ENCODE data around the gene PCLO. TPM values are rescaled to one million over a fixed set of nuclear protein-coding genes. Genes with fewer than 3 reads are reported as not detected.

The PCLO gene
- total and polyA plus RNA-seq, 7 experiments from 2014 or later, result under 0.01 to 0.10 TPM; not detected in 5

DNA sequence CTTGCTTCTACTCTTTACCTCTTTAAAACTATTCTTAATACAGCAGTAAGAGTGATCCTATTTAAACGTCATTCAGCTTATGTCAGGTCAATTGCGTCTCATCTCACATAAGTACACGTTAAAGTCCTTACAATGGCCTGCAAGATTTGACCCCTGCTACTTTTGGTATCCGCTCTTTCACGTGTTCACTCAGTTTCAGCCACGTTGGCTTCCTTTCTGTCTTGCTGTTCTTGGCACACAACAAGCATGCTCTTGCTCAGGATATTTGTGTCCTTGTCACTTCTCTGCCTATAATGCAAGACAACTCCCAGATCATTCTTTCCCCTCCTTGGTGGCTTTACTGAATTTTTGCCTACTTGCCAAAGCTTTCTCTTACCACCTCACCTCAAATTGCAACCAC is 296.8 kb downstream of the PCLO start:
- peaks cover 0 to 26% (median 0%) of the 10 kb centered on the region in 11 donors for H3K9me3 Mint-ChIP-seq
- no peaks in the 10 kb centered on the region for H3K27me3 Mint-ChIP-seq
- intact Hi-C loops (cut with micrococcal nuclease), result no loop called here
- H3K36me3 ChIP-seq (ENCODE audit: control insufficient read depth in 2 of 3, insufficient read depth in 3 of 3, low read length in 3 of 3), result no peaks in the 10 kb centered on the region
- no peak overlapping the region for H3K4me3 Mint-ChIP-seq
- H3K9me3 ChIP-seq (ENCODE audit: control insufficient read depth in 2 of 3, low read length in 3 of 3), result no peaks in the 10 kb centered on the region
- H3K27ac ChIP-seq (ENCODE audit: low read depth, low read length), result no peak overlapping the region
- POLR2A ChIA-PET, result no interaction called here
- H3K27me3 ChIP-seq (ENCODE audit: control insufficient read depth in 2 of 2, insufficient read depth in 2 of 2, low read length in 2 of 2), result no peaks in the 10 kb centered on the region
- H3K4me1 ChIP-seq (ENCODE audit: control insufficient read depth in 2 of 2, insufficient read depth in 2 of 2, low read length in 2 of 2), result no peaks in the 10 kb centered on the region
- H3K27ac Mint-ChIP-seq, result no peak overlapping the region
- DNase-seq (no peak), ATAC-seq (no peak)
- CTCF ChIA-PET, result no interaction called here
- no peaks in the 10 kb centered on the region for H3K4me1 Mint-ChIP-seq
- no peaks in the 10 kb centered on the region for H3K36me3 Mint-ChIP-seq
- H3K4me3 ChIP-seq (ENCODE audit: low read length), result no peak overlapping the region

GRCh38 chr7:82859106-82859850 is 303.4 kb downstream of the PCLO start:
- no peak for ATAC-seq
- Histone ChIP-seq H3K9me3 (ENCODE audit: control insufficient read depth in 2 of 3, low read length in 3 of 3) (no peaks in the 10 kb centered on the region), H3K27ac (ENCODE audit: low read depth, low read length) (no peak overlapping the region), H3K27me3 (ENCODE audit: control insufficient read depth in 2 of 2, insufficient read depth in 2 of 2, low read length in 2 of 2) (no peaks in the 10 kb centered on the region), H3K4me3 (ENCODE audit: low read length) (no peak overlapping the region), H3K4me1 (ENCODE audit: control insufficient read depth in 2 of 2, insufficient read depth in 2 of 2, low read length in 2 of 2) (no peaks in the 10 kb centered on the region), H3K36me3 (ENCODE audit: control insufficient read depth in 2 of 3, insufficient read depth in 3 of 3, low read length in 3 of 3) (no peaks in the 10 kb centered on the region)
- intact Hi-C loops (cut with micrococcal nuclease), result no loop called here
- ChIA-PET POLR2A (no interaction called here), CTCF (no interaction called here)
- no peaks in the 10 kb centered on the region for H3K36me3 Mint-ChIP-seq
- H3K4me1 Mint-ChIP-seq, result no peaks in the 10 kb centered on the region
- no peaks in the 10 kb centered on the region for H3K27me3 Mint-ChIP-seq
- H3K27ac Mint-ChIP-seq, result no peak overlapping the region
- no peak overlapping the region for H3K4me3 Mint-ChIP-seq
- no peak for DNase-seq
- peaks cover 0 to 36% (median 3%) of the 10 kb centered on the region in 11 donors for H3K9me3 Mint-ChIP-seq

DNA sequence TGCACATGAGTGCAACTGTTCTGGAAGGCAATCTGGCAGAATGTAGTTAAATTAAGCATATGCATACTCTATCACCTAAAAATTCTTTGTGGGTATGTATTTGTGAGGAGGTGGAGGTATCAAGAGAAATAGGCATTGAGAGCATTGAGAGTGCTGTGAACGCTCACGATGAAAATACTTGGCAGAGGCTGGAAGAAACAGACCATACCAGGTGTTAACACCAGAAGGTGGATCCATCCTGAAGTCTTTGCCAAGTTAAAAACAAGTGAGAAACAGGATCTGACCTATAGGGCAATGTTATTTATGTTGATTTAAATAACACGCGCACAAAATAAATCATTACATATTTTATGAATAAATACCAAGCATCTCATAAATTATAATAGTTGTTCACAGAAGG is 311.6 kb downstream of the PCLO start:
- H3K4me1 ChIP-seq (ENCODE audit: control insufficient read depth in 2 of 2, insufficient read depth in 2 of 2, low read length in 2 of 2), result no peaks in the 10 kb centered on the region
- intact Hi-C loops (cut with micrococcal nuclease), result no loop called here
- H3K4me1 Mint-ChIP-seq, result no peaks in the 10 kb centered on the region
- H3K27me3 Mint-ChIP-seq, result no peaks in the 10 kb centered on the region
- POLR2A ChIA-PET, result no interaction called here
- no peaks in the 10 kb centered on the region for H3K36me3 Mint-ChIP-seq
- no peak overlapping the region for H3K27ac Mint-ChIP-seq
- CTCF ChIA-PET, result no interaction called here
- H3K4me3 ChIP-seq (ENCODE audit: low read length), result no peak overlapping the region
- no peaks in the 10 kb centered on the region for H3K9me3 ChIP-seq (ENCODE audit: control insufficient read depth in 2 of 3, low read length in 3 of 3)
- no peaks in the 10 kb centered on the region for H3K27me3 ChIP-seq (ENCODE audit: control insufficient read depth in 2 of 2, insufficient read depth in 2 of 2, low read length in 2 of 2)
- ATAC-seq (no peak), DNase-seq (no peak)
- H3K27ac ChIP-seq (ENCODE audit: low read depth, low read length), result no peak overlapping the region
- H3K4me3 Mint-ChIP-seq, result no peak overlapping the region
- peaks cover 0 to 7% (median 0%) of the 10 kb centered on the region in 11 donors for H3K9me3 Mint-ChIP-seq
- no peaks in the 10 kb centered on the region for H3K36me3 ChIP-seq (ENCODE audit: control insufficient read depth in 2 of 3, insufficient read depth in 3 of 3, low read length in 3 of 3)

GRCh38 chr7:82841828-82842227 is 320.9 kb downstream of the PCLO start:
- Histone ChIP-seq H3K27ac (ENCODE audit: low read depth, low read length) (no peak overlapping the region), H3K9me3 (ENCODE audit: control insufficient read depth in 2 of 3, low read length in 3 of 3) (no peaks in the 10 kb centered on the region), H3K36me3 (ENCODE audit: control insufficient read depth in 2 of 3, insufficient read depth in 3 of 3, low read length in 3 of 3) (no peaks in the 10 kb centered on the region), H3K4me3 (ENCODE audit: low read length) (no peak overlapping the region), H3K27me3 (ENCODE audit: control insufficient read depth in 2 of 2, insufficient read depth in 2 of 2, low read length in 2 of 2) (no peaks in the 10 kb centered on the region), H3K4me1 (ENCODE audit: control insufficient read depth in 2 of 2, insufficient read depth in 2 of 2, low read length in 2 of 2) (no peaks in the 10 kb centered on the region)
- ChIA-PET POLR2A (no interaction called here), CTCF (no interaction called here)
- no peak for DNase-seq
- H3K27me3 Mint-ChIP-seq, result no peaks in the 10 kb centered on the region
- H3K4me3 Mint-ChIP-seq, result no peak overlapping the region
- H3K27ac Mint-ChIP-seq, result no peak overlapping the region
- no peak for ATAC-seq
- intact Hi-C loops (cut with micrococcal nuclease), result no loop called here
- no peaks in the 10 kb centered on the region for H3K36me3 Mint-ChIP-seq
- H3K4me1 Mint-ChIP-seq, result no peaks in the 10 kb centered on the region
- peaks cover 0 to 7% (median 0%) of the 10 kb centered on the region in 11 donors for H3K9me3 Mint-ChIP-seq

- POLR2A ChIA-PET, result no interaction called here
- intact Hi-C loops (cut with micrococcal nuclease), result no loop called here
- Histone ChIP-seq H3K27ac (ENCODE audit: low read depth, low read length) (no peak overlapping the region), H3K9me3 (ENCODE audit: control insufficient read depth in 2 of 3, low read length in 3 of 3) (no peaks in the 10 kb centered on the region), H3K36me3 (ENCODE audit: control insufficient read depth in 2 of 3, insufficient read depth in 3 of 3, low read length in 3 of 3) (no peaks in the 10 kb centered on the region), H3K4me1 (ENCODE audit: control insufficient read depth in 2 of 2, insufficient read depth in 2 of 2, low read length in 2 of 2) (no peaks in the 10 kb centered on the region), H3K27me3 (ENCODE audit: control insufficient read depth in 2 of 2, insufficient read depth in 2 of 2, low read length in 2 of 2) (no peaks in the 10 kb centered on the region), H3K4me3 (ENCODE audit: low read length) (no peak overlapping the region)
- Mint-ChIP-seq H3K9me3 (peaks cover 0 to 7% (median 0%) of the 10 kb centered on the region in 11 donors), H3K36me3 (no peaks in the 10 kb centered on the region), H3K27me3 (no peaks in the 10 kb centered on the region), H3K27ac (no peak overlapping the region), H3K4me1 (no peaks in the 10 kb centered on the region), H3K4me3 (no peak overlapping the region)
- ATAC-seq, result no peak
- no peak for DNase-seq
- CTCF ChIA-PET, result no interaction called here
Measured at GRCh38 chr7:82840061-82840460, 322.6 kb downstream of the PCLO start.

GRCh38 chr7:82839555-82839954 is 323.1 kb downstream of the PCLO start:
- Mint-ChIP-seq H3K9me3 (peaks cover 0 to 7% (median 1%) of the 10 kb centered on the region in 11 donors), H3K27ac (no peak overlapping the region), H3K4me1 (no peaks in the 10 kb centered on the region), H3K4me3 (no peak overlapping the region), H3K36me3 (no peaks in the 10 kb centered on the region), H3K27me3 (no peaks in the 10 kb centered on the region)
- no peak for ATAC-seq
- H3K27ac ChIP-seq (ENCODE audit: low read depth, low read length), result no peak overlapping the region
- no peaks in the 10 kb centered on the region for H3K36me3 ChIP-seq (ENCODE audit: control insufficient read depth in 2 of 3, insufficient read depth in 3 of 3, low read length in 3 of 3)
- DNase-seq, result no peak
- H3K27me3 ChIP-seq (ENCODE audit: control insufficient read depth in 2 of 2, insufficient read depth in 2 of 2, low read length in 2 of 2), result no peaks in the 10 kb centered on the region
- no peaks in the 10 kb centered on the region for H3K9me3 ChIP-seq (ENCODE audit: control insufficient read depth in 2 of 3, low read length in 3 of 3)
- CTCF ChIA-PET, result no interaction called here
- intact Hi-C loops (cut with micrococcal nuclease), result no loop called here
- H3K4me3 ChIP-seq (ENCODE audit: low read length), result no peak overlapping the region
- no peaks in the 10 kb centered on the region for H3K4me1 ChIP-seq (ENCODE audit: control insufficient read depth in 2 of 2, insufficient read depth in 2 of 2, low read length in 2 of 2)
- POLR2A ChIA-PET, result no interaction called here

DNA sequence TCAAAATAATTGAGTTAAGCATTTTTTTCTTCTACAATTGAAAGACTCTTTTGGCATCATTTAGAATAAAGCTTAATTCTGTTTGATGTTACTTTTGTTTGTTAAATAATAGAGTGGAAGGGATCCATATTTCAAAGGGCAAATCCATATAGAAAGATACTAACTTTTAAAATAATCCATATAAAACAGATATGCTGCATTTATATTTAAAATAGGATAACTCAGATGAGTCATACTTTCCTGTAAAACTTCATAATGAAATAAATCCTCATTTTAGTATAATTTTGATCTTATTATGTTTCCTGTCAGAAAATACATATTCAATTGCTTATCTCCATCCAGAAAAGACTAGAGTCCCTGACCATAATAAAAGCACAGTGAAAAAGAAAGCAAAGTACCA is 323.6 kb downstream of the PCLO start:
- Mint-ChIP-seq H3K4me3 (no peak overlapping the region), H3K27ac (no peak overlapping the region), H3K27me3 (no peaks in the 10 kb centered on the region), H3K36me3 (no peaks in the 10 kb centered on the region), H3K4me1 (no peaks in the 10 kb centered on the region), H3K9me3 (peaks cover 0 to 7% (median 1%) of the 10 kb centered on the region in 11 donors)
- Histone ChIP-seq H3K9me3 (ENCODE audit: control insufficient read depth in 2 of 3, low read length in 3 of 3) (no peaks in the 10 kb centered on the region), H3K4me1 (ENCODE audit: control insufficient read depth in 2 of 2, insufficient read depth in 2 of 2, low read length in 2 of 2) (no peaks in the 10 kb centered on the region), H3K4me3 (ENCODE audit: low read length) (no peak overlapping the region), H3K27ac (ENCODE audit: low read depth, low read length) (no peak overlapping the region), H3K27me3 (ENCODE audit: control insufficient read depth in 2 of 2, insufficient read depth in 2 of 2, low read length in 2 of 2) (no peaks in the 10 kb centered on the region), H3K36me3 (ENCODE audit: control insufficient read depth in 2 of 3, insufficient read depth in 3 of 3, low read length in 3 of 3) (no peaks in the 10 kb centered on the region)
- ATAC-seq, result no peak
- no peak for DNase-seq
- POLR2A ChIA-PET, result no interaction called here
- intact Hi-C loops (cut with micrococcal nuclease), result no loop called here
- CTCF ChIA-PET, result interaction anchor here (0.7 kb wide), 1 partner anchor 8 kb away, joined by 3 read pairs; no protein-coding TSS in a partner anchor
